HCT116 (cell line): ENCODE results near the gene ZNF737.

Source experiments
- CTCF ChIP-seq, 3 experiments: fragments of 200-600 bp in 1 of 3; sonication (generic) in 1 of 3; IDR thresholded peaks in 2 of 3; conservative IDR thresholded peaks in 1 of 3; 2 replicates each; pipeline ENCODE4 v1.5.1; 2012 to 2017; ENCODE audit warnings: low read depth in 2 of 3, low read length in 2 of 3, antibody characterized with exemption in 1 of 3, borderline replicate concordance in 1 of 3, control low read depth in 1 of 3, mild to moderate bottlenecking in 1 of 3, mixed read lengths in 1 of 3, mixed run types in 1 of 3, moderate library complexity in 1 of 3; ENCODE audit not compliant: insufficient read depth in 1 of 3
- EZH2 ChIP-seq: fragments of 200-600 bp; sonication (generic); IDR thresholded peaks from 2 replicates; pipeline ENCODE4 v1.6.1; 2017; ENCODE audit warnings: antibody characterized with exemption, mixed run types
- EZH2phosphoT487 ChIP-seq: fragments of 200-600 bp; IDR thresholded peaks from 2 replicates; pipeline ENCODE4 v1.6.1; 2018; ENCODE audit warnings: antibody characterized with exemption, borderline replicate concordance
- JUND ChIP-seq: IDR thresholded peaks from 2 replicates; pipeline ENCODE4 v1.6.1; 2012
- POLR2A ChIP-seq: IDR thresholded peaks from 2 replicates; pipeline ENCODE4 v1.7.0; 2011; ENCODE audit warnings: borderline replicate concordance; ENCODE audit not compliant: insufficient read depth, insufficient read length; ENCODE audit errors: extremely low read depth
- RAD21 ChIP-seq: IDR thresholded peaks from 2 replicates; pipeline ENCODE4 v1.6.1; 2012; ENCODE audit warnings: low read depth, mild to moderate bottlenecking
- SIN3A ChIP-seq: IDR thresholded peaks from 2 replicates; pipeline ENCODE4 v1.6.1; 2012; ENCODE audit warnings: low read depth
- SP1 ChIP-seq: IDR thresholded peaks from 2 replicates; pipeline ENCODE4 v1.6.1; 2012; ENCODE audit warnings: low read depth
- TCF7L2 ChIP-seq: IDR thresholded peaks from 2 replicates; pipeline ENCODE4 v1.7.0; 2011; ENCODE audit warnings: borderline replicate concordance, inconsistent platforms; ENCODE audit not compliant: insufficient read depth, insufficient read length; ENCODE audit errors: extremely low read depth
- ZBTB33 ChIP-seq: IDR thresholded peaks from 2 replicates; pipeline ENCODE4 v1.6.1; 2011; ENCODE audit warnings: mild to moderate bottlenecking, low read length, moderate library complexity; ENCODE audit not compliant: insufficient replicate concordance; ENCODE audit errors: extremely low read depth
- ZFX ChIP-seq: fragments of 450-650 bp; IDR thresholded peaks from 2 replicates; pipeline ENCODE4 v1.6.1; 2017
- TF ChIP-seq, protein P1 (sequence below): IDR thresholded peaks from 2 replicates; pipeline ENCODE4 v1.6.1; 2012
- TF ChIP-seq, protein P2 (sequence below): IDR thresholded peaks from 2 replicates; pipeline ENCODE4 v1.6.1; 2012

DNA sequence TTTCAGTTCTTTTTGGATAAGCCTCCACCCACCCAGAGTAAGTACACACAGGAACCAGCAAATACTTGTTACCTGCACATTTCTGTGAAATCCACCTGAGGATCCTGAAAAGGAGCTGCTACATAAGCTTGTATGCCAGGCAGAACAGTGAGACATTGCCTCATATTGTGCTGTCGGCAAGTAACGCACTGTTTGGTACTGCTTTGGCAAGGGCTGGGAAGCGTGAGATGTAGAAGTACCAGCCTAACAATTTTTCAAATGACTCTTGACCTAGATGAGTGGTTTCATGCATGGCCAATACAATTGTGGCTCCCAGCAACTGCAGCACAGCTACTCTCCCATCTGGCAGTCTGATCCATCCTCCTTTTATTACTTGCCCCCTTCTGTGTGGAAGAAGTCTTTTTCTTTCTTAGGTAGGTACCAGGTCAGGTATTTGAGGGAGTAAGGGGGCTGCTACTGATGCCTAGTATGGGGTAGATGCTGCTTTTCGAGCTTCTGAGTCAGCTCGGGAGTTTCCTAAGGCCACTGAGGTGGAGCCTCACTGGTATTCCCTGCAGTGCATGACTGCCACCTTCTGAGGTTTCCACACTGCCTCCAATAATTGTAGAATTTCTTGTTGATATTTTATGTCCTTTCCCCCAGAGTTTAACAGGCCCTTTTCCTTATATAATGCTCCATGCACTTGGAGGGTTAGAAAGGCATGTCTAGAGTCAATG lies 52.2 kb downstream of the ZNF737 start:
- TF ChIP-seq EZH2phosphoT487, result no peak
- no peak for TF ChIP-seq CTCF (IDR thresholded peaks at IDR 0.05 in 2 of 3, conservative IDR thresholded peaks at IDR 0.05 in 1 of 3; ENCODE audit: borderline replicate concordance in 1 of 3, insufficient read depth in 1 of 3, low read depth in 2 of 3, low read length in 2 of 3)
- TF ChIP-seq RAD21, result no peak
- TF ChIP-seq EZH2, result no peak
- TF ChIP-seq, protein P1, sequence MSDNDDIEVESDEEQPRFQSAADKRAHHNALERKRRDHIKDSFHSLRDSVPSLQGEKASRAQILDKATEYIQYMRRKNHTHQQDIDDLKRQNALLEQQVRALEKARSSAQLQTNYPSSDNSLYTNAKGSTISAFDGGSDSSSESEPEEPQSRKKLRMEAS, result no peak
- TF ChIP-seq ZFX, result no peak
- TF ChIP-seq, protein P2, sequence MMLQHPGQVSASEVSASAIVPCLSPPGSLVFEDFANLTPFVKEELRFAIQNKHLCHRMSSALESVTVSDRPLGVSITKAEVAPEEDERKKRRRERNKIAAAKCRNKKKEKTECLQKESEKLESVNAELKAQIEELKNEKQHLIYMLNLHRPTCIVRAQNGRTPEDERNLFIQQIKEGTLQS, result no peak
- TF ChIP-seq TCF7L2, result no peak
- no peak for TF ChIP-seq POLR2A
- TF ChIP-seq SIN3A, result no peak
- no peak for TF ChIP-seq ZBTB33
- TF ChIP-seq SP1, result no peak
- TF ChIP-seq JUND, result no peak
